Cerebellar cortex (tissue), 1 donor: ENCODE measurements around the gene ARL10.
"Not testable (repeated sequence)": the region's sequence is repeated elsewhere in the genome, so short reads cannot be mapped to it uniquely, and the experiment has no call there.

Experiments used
- DNase-seq: peaks from one replicate; pipeline ENCODE4 v3.0.0-alpha.2; 2015; ENCODE audit warnings: low spot score

The ARL10 gene

DNA sequence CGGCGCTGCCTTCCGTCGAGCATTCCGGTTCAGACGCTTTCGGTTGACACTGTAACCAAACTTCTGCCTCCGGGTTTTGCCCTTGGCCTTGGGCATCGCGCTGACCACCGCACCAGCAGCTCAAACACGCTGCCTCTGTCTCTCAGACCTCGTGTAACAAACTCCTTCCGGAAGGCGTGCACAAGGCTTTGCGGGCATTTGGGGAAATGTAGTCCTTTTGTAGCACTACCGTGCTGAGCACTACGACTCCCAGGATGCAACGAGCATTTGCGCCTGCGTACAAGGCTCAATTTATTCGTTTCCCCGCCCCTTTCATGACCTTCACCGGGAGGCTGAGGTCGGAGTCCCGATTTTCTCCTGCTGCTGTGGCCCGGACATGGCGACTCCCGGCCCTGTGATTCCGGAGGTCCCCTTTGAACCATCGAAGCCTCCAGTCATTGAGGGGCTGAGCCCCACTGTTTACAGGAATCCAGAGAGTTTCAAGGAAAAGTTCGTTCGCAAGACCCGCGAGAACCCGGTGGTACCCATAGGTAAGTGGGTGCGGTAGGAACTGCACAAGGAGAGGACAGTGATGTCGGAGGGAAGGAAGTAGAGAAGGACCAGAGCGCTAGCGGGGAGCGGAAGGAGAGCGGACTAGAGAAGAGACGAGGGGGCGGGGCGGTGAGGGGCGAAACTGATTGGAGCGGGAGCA is 23.3 kb downstream of the ARL10 start, which contains the start of the genes HIGD2A and NOP16:
Gene HIGD2A (plus strand): TSS at position 308 of the 691 bp plus-strand sequence. CDS start 69 bp downstream, at position 377.
Gene NOP16 (minus strand): TSS at position 155 of the 691 bp plus-strand sequence. CDS start 59 bp downstream, at position 96.
- peak; percentile 99 for DNase-seq

- no peak for DNase-seq
These were observed 24.1 kb downstream of the ARL10 start for GRCh38 chr5:176389135-176390123.

- DNase-seq, result no peak
These were observed 26.2 kb downstream of the ARL10 start for GRCh38 chr5:176391479-176391878.

DNA sequence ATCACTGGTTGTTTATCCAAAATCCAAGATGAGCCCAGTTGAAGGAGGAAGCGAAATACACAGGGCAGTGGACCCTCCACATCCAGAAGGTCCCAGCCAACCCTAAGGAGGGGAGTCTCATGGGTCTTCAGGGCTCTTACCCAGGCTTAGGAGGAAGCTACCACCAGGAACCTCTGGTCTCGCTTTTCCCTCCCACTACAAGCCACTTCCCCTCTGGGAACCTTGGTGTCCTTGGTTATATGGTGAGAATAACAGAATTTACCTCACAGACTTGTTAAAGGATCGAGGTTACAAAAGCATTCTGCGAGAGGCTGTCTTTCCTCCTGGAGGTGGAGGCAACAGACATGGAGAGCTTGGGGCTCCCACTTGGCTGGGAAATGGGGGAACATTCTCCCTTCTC is 26.7 kb downstream of the ARL10 start:
- DNase-seq, result no peak

DNA sequence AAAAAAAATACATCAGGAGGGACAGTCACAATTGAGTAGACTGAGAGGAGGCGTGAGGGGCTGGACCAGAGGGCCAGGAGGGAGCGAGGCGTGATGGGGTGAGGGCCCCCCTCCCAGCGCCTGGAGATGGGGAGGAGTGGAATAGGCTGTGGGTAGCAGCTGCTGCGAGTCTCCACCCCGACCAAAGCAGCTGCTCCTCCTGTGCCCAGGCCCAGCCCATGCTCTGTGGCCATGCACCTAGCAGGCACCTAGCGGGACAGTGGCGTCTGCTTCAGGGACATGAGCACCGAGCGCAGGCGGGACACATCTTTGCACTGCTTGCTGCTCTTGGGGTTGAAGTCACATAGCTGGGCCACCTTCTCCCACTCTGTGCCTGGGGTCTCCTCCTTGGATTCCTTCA is 27.2 kb downstream of the ARL10 start:
- DNase-seq, result no peak

DNA sequence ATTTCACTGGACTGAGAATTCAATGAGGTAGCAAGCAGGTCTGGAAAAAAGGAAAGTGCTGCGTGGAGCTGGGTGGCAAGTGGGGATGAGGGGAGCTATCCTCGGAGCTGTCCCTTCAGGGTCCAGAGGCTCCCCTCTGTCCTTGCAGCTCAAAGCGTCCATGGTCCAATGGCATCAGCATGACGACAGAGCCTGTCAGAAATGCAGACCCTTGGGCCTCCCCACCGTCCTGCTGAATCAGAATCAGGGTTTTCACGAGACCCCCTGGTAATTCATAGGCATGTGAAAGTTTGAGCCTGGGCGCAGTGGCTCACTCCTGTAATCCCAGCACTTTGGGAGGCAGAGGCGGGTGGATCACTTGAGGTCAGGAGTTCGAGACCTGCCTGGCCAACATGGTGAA is 28.8 kb downstream of the ARL10 start:
- DNase-seq, result no peak

DNA sequence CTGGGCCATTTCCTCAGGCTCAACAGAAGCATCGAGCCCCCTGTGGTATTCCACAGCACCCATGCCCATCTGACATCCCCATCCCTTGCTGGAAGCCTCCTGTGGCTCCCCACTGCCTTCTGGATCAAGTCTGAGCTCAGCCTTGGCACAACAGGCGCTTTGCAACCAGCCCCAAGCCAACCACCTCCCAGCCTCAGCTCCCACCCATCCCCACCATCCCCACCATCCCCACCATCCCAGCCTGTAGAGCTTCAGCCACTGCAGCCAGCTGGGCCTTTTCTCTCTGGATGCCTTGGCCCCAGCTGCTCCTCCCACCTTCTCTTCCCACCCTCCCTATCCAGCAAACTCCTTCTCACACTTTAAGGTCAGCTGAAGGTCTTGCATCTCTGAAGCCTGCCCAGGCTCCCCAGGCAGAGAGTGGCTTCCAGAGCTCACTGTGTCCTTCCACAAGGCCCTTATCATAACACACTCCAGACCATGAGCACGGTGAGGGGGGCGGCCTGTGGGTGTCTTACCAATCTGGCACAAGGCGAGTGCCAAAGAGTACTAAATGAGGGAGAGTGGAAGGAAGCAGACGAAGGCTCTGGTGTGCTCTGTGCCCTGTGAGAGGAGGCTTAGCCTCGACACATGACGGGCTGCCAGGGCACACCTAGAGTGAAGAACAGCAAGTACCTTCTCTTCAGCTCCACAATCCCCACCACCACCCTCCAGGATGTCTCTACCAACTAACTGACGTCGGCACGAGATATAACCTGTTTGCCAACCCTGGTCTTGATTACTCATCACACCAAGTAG is 29.8 kb downstream of the ARL10 start:
- no peak for DNase-seq

GRCh38 chr5:176396330-176396729 is 31.0 kb downstream of the ARL10 start:
- DNase-seq, result no peak

DNA sequence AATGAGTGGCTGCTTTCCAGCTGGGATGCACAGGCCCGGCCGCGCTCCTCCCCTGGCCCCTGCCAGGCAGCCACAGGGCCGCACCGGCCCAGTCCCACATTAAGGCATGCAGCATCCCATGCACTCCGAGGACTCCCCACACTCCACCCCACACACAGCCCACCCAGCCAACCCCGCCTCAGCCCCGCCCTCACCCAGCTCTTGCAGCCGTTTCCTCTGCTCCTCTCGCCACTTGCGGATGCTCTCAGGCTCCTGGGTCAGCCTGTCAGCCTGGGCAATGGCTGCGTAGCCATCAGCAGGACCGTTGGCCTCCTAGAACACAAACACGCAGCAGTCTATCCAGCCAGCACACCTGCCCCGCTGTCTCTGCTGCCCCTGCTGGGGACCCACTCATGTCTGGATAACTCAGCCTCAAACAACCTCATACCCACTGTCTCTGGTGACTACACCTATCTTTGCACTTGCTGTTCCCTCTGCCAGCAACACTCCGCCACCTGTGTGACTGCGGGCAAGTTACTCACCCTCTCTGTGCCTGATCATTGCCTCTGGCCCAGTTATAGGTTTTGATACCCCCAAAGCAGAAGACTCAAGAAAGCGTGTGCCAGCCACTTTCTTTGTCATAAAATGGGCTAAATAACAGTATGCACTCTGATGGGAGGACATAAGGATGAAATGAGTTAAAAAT is 32.6 kb downstream of the ARL10 start:
- DNase-seq, result no peak

GRCh38 chr5:176400382-176401156 is 35.3 kb downstream of the ARL10 start:
- no peak for DNase-seq

DNA sequence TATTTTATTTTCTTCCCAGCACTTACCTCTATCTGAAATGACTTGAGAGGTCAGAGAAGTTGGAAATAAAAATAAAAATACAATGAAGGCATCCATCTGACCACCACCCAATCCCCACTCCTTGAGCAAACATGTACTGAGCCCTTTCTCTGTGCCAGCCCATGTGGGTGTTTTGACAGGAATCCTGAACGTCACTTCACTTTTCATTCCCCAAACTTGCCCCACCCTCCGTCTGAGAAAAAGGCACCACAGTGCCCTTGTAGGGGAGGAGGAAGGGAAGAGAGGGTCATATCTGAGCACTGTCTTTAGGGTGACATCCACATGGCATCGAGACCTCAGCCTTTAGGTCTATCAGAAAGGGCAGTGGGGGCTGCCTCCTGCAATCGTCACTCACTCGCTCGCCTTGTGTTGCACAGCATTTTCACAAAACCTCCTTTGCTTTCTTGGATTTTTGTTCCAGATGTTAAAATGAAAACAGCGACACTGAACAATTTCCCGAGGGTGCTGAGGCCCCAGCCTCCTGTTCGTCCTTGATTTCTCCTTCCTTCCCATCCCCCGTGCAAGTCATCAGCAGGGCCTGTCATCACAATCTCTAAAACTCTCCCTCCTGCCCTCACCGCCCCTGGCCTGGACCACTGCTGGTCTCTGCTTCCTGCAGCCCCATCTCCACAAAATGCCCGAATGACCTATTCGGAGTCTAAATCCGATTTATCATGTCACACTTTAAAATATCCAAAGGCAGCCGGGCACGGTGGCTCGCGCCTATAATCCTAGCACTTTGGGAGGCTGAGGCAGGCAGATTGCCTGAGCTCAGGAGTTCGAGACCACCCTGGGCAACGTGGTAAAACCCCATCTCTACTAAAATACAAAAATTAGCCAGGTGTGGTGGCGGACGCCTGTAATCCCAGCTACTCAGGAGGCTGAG is 36.3 kb downstream of the ARL10 start:
- no peak for DNase-seq

DNA sequence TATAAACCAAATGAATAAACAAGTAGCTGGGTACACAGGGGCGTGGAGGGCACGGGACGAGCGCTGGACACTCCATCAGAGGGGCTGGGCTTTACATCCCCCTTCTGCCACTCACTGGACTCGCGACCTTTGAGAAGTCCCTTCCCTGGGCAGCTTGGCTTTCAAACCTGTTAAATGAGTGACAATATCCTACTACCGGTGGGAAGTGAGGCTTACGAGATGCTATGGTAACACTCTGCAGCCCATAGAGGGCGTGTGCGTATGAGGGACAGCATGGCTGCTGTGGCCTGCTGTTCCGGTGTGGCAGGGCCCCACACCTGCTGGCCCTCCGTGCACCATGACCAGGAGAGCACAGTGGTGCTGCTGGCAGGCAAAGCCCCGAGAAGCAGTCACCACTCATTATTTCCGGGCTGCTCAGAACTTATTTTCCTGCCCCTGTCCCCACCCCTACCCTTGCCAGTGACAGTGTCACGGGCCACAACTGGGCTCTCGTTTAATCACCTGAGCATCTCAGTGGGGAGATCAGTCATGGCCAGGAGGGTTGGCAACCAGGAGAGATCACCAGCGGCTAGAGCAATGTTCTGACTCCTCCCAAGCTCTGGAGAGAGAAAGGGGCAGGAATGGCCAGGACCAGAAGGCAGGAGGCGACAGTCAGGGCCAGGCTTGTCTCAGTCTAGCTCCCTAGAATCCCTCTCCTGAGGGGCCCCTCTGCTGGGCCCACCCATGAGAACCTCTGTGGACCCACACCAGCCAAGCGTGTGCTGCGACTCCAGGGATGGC is 40.6 kb downstream of the ARL10 start:
- no peak for DNase-seq

DNA sequence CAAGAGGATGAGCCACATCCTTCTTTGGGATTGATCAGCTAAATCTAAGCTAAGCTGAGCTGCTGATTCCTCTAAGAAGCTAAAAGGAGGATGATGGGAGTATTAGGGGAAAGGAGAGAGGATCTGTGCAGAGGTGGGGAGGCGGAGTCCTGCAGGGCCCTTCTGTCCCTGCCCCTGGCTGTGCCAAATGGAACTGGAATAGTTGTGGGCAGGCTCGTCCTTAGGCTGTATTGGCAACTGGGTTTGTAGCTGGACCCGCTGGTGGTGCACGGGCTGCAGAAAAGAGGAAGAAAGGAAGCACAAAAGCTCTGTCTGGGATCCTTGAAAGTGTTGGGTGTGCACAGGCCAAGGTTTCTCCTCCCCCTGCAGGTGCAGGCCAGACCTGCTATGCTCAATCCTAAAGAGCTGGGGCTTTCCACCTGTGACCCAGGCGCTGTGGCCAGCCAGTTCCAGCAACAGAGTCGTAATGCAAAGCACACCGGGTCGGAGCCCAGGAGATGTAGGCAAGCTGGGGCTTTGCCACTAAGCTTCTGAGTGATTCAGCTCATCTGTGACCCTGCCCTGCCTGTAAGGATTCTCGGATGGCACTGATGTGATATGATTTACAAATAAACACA is 41.3 kb downstream of the ARL10 start:
- DNase-seq, result no peak

DNA sequence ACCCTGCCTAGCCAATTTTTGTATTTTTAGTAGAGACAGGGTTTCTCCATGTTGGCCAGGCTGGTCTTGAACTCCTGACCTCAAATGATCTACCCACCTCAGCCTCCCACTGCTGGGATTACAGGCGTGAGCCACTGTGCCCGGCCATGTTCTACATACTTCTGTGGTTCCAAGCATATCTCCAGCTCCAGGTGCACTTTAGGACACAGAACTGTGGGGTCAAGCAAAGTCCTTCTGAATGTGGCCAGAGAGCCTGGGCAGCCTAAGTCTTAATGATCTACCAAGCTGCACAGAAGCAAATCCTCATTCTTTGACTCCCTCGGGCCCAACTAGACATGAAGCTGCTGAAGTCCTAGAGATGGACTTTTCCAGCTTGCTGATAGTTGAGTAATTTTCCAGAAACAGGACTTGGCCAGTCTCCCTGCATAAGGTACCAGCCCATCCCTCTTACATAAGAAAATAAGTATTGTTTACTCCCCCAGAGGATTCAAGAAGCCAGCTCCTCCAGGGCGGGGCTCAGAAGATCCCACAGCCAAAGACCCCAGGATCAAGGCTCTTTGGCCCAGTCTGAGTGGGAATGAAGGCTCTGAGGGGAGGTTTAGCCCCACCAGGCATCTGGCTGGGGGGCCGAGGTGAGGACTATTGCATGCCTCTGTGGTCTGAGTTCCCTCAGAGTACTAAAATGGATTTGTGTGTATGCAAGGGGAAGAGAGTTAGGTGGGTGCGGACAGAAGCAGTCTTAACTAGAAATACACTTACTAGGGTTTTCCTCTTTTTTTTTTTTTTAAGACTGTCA is 42.4 kb downstream of the ARL10 start:
- DNase-seq, result no peak

GRCh38 chr5:176408252-176408573 is 42.9 kb downstream of the ARL10 start:
- DNase-seq, result not testable (repeated sequence)

DNA sequence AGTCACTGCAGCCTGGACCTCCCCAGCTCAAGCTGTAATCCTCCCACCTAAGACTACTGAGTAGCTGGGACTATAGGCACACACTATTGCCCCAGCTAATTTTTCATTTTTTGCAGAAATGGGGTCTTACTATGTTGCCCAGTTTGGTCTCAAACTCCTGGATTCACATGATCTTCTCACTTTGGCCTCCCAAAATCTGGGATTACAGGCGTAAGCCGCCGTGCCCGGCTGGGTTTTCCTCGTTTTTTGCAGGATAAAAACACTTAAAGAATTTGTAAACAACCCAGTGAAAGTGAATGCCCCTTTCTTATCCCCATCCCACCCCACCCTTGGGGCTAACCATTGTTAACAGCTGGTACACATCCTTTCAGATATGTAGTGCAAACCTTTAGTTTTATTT is 43.3 kb downstream of the ARL10 start:
- DNase-seq, result no peak

- no peak for DNase-seq
These were observed 44.5 kb downstream of the ARL10 start for GRCh38 chr5:176409765-176410164.
